AG10803 (cell line): ENCODE data around the gene DRICH1.
"Not testable (repeated sequence)": the region's sequence is repeated elsewhere in the genome, so short reads cannot be mapped to it uniquely, and the experiment has no call there.

Experiments used
- DNase-seq: peaks from one replicate; pipeline ENCODE4 v3.0.0; 2010; ENCODE audit warnings: low read depth
- H3K4me3 ChIP-seq: 2 replicates; pipeline ENCODE4 v1.5.1; 2011; ENCODE audit warnings: mild to moderate bottlenecking, low read length, control low read depth
- CTCF ChIP-seq: conservative IDR thresholded peaks from 2 replicates; pipeline ENCODE4 v1.5.1; 2011; ENCODE audit warnings: mild to moderate bottlenecking, low read length, control low read depth, inconsistent platforms

The DRICH1 gene

GRCh38 chr22:23565305-23565914 lies 66.7 kb downstream of the DRICH1 start:
- DNase-seq, result no peak
- no peak for TF ChIP-seq CTCF

GRCh38 chr22:23564276-23564675 lies 67.8 kb downstream of the DRICH1 start:
- DNase-seq, result no peak
- TF ChIP-seq CTCF, result no peak
- no peak overlapping the region for H3K4me3 ChIP-seq

More at GRCh38 chr22:23565305-23565914, 66.7 kb downstream of the DRICH1 start:
- no peak overlapping the region for H3K4me3 ChIP-seq

GRCh38 chr22:23563111-23563510 lies 69.0 kb downstream of the DRICH1 start:
- DNase-seq, result no peak
- no peak for TF ChIP-seq CTCF
- no peak overlapping the region for H3K4me3 ChIP-seq

GRCh38 chr22:23562186-23562585 lies 69.9 kb downstream of the DRICH1 start:
- DNase-seq, result no peak
- no peak for TF ChIP-seq CTCF

GRCh38 chr22:23561025-23561510 lies 71.1 kb downstream of the DRICH1 start:
- H3K4me3 ChIP-seq, DNase-seq: not testable (repeated sequence)

More at GRCh38 chr22:23562186-23562585, 69.9 kb downstream of the DRICH1 start:
- no peak overlapping the region for H3K4me3 ChIP-seq

GRCh38 chr22:23560215-23560614 lies 71.9 kb downstream of the DRICH1 start:
- DNase-seq, H3K4me3 ChIP-seq: not testable (repeated sequence)
